ENCODE results near the gene ITIH3. TPM values are rescaled to one million over a fixed set of nuclear protein-coding genes. Genes with fewer than 3 reads are reported as not detected.

Gene ITIH3
- total RNA-seq, 1 donor from 2014 or later: not detected

- no peak for TF ChIP-seq CTCF (conservative IDR thresholded peaks at IDR 0.05; ENCODE audit: low read depth, low read length)
- H3K4me3 ChIP-seq (ENCODE audit: low read depth, low read length): no peak overlapping the region
Measured at GRCh38 chr3:52781741-52782140, 12.9 kb upstream of the ITIH3 start.

GRCh38 chr3:52782412-52783210 is 12.0 kb upstream of the ITIH3 start:
- DNase-seq (ENCODE audit: low read depth): no peak
- no peak for TF ChIP-seq CTCF (conservative IDR thresholded peaks at IDR 0.05; ENCODE audit: low read depth, low read length)
- no peak overlapping the region for H3K4me3 ChIP-seq (ENCODE audit: low read depth, low read length)

More at GRCh38 chr3:52781741-52782140, 12.9 kb upstream of the ITIH3 start:
- no peak for DNase-seq (ENCODE audit: low read depth)

- no peak for DNase-seq (ENCODE audit: low read depth)
- H3K4me3 ChIP-seq (ENCODE audit: low read depth, low read length): no peak overlapping the region
- TF ChIP-seq CTCF (conservative IDR thresholded peaks at IDR 0.05; ENCODE audit: low read depth, low read length): no peak
Measured at GRCh38 chr3:52783211-52783555, 11.4 kb upstream of the ITIH3 start.

- TF ChIP-seq CTCF (conservative IDR thresholded peaks at IDR 0.05; ENCODE audit: low read depth, low read length): no peak
- no peak for DNase-seq (ENCODE audit: low read depth)
- H3K4me3 ChIP-seq (ENCODE audit: low read depth, low read length): no peak overlapping the region
Measured at GRCh38 chr3:52784021-52784621, 10.5 kb upstream of the ITIH3 start.

GRCh38 chr3:52784931-52785590 is 9.5 kb upstream of the ITIH3 start:
- no peak overlapping the region for H3K4me3 ChIP-seq (ENCODE audit: low read depth, low read length)
- DNase-seq (ENCODE audit: low read depth): no peak
- no peak for TF ChIP-seq CTCF (conservative IDR thresholded peaks at IDR 0.05; ENCODE audit: low read depth, low read length)

- H3K4me3 ChIP-seq (ENCODE audit: low read depth, low read length): no peak overlapping the region
- TF ChIP-seq CTCF (conservative IDR thresholded peaks at IDR 0.05; ENCODE audit: low read depth, low read length): no peak
- DNase-seq (ENCODE audit: low read depth): no peak
Measured at GRCh38 chr3:52786330-52787215, 8.0 kb upstream of the ITIH3 start.
